Cardiac fibroblast (primary cell): ENCODE results near the gene POLA1.

Experiments
- DNase-seq, 2 donors: peaks; one replicate each; pipeline versions ENCODE4 v3.0.0 to v3.0.0-alpha.2; 2010; ENCODE audit warnings: low read depth in 2 of 2
- H3K4me3 ChIP-seq, 2 donors: replicated peaks in 1 of 2; 1 replicate in 1 of 2; 2 replicates in 1 of 2; pipeline ENCODE4 v1.5.1; 2011; ENCODE audit warnings: low read depth in 2 of 2, low read length in 2 of 2, mild to moderate bottlenecking in 2 of 2, moderate library complexity in 1 of 2
- TF ChIP-seq, protein P1 (sequence below): IDR thresholded peaks from one replicate; pipeline ENCODE4 v1.5.1; 2011; ENCODE audit warnings: low read depth, mild to moderate bottlenecking, low read length, inconsistent platforms

Gene POLA1

DNA sequence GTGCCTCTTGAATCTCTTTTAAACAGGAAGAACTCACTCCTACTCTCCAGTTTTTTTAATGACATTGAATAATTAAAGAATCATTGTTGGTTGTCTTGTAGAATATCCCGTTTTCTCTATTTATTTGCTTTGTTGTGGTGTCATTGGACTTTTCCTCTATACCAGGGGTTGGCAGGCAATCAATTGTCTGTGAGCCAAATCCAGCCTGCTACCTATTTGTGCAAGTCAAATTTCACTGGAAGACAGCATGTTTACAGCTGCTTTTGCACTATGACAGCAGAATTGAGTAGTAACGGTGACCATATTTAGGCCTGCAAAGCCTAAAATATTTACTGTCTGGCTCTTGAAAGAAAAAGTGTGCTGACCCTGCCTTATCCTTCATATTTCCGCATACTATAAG lies 34.8 kb downstream of the POLA1 start:
- no peak for DNase-seq
- no peak overlapping the region for H3K4me3 ChIP-seq

DNA sequence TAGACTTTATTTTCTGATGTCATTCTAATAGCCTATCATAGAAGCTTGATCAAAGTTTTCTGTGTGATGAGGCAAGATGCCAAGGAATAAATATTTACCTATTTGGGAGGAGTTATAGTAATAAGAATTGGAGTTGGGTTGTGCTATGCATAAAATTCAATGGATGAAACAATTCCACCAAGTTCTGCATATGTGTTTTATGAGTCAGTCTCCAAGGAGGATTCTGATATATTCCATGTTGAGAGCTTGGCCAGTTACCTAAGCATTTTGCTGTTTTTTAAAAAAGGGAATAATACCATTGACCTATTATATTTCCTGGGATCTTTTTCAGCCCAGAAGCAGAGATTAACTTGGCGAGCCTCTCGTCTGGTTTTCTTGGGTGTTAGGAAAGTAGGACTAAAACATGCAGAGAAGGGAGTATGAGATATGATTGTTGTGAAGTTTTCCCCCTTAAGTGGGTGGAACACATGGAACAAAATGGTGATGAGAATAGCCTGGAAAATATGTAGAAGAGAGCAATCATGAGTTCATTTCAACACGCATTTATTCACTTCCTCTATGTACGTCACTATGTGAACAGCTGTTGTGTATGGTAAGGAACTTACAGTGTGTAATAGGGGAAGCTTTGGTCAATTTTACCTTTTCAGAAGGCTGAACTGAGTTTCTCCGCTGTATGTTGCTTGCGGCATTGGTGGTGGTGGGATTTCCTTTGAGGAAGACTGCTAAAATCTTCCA lies 39.2 kb downstream of the POLA1 start:
- H3K4me3 ChIP-seq: no peak overlapping the region
- DNase-seq: no peak
- TF ChIP-seq, protein P1, sequence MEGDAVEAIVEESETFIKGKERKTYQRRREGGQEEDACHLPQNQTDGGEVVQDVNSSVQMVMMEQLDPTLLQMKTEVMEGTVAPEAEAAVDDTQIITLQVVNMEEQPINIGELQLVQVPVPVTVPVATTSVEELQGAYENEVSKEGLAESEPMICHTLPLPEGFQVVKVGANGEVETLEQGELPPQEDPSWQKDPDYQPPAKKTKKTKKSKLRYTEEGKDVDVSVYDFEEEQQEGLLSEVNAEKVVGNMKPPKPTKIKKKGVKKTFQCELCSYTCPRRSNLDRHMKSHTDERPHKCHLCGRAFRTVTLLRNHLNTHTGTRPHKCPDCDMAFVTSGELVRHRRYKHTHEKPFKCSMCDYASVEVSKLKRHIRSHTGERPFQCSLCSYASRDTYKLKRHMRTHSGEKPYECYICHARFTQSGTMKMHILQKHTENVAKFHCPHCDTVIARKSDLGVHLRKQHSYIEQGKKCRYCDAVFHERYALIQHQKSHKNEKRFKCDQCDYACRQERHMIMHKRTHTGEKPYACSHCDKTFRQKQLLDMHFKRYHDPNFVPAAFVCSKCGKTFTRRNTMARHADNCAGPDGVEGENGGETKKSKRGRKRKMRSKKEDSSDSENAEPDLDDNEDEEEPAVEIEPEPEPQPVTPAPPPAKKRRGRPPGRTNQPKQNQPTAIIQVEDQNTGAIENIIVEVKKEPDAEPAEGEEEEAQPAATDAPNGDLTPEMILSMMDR: no peak

More for the DNA sequence above, 34.8 kb downstream of the POLA1 start:
- TF ChIP-seq, protein P1: no peak

DNA sequence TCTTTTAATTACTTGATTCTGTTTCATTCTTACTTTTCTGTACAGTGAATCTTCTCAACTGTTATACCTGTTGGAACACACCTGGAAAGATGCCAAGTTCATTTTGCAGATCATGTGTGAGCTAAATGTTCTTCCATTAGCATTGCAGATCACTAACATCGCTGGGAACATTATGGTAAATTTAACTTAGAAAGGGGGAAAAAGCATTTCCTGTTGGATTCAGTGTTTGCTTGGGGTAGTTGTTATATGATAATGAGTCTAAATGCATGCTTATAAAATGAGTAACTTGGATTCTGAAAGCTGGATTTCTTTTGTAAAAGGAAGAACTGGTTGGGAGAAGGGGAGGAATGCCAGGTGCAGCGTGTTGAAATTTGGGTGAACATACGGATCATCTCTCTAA lies 47.6 kb downstream of the POLA1 start:
- TF ChIP-seq, protein P1: no peak

DNA sequence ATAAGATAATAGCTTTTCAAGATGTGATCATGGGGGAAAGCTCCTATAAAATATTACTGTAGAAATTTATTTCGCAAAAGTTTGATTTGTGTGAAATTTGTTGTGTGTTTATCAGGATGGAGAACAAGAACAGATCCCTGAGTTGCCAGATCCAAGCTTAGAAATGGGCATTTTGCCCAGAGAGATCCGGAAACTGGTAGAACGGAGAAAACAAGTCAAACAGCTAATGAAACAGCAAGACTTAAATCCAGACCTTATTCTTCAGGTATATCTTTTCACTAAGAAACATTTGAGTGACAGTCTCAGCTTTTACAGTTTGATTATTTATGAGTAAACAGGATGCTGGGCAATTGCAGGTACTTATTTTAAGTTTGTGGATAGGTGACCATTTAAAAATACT lies 54.5 kb downstream of the POLA1 start:
- TF ChIP-seq, protein P1: no peak
- H3K4me3 ChIP-seq: no peak overlapping the region
- DNase-seq: no peak

More for the DNA sequence above, 47.6 kb downstream of the POLA1 start:
- DNase-seq: no peak
- H3K4me3 ChIP-seq: no peak overlapping the region

DNA sequence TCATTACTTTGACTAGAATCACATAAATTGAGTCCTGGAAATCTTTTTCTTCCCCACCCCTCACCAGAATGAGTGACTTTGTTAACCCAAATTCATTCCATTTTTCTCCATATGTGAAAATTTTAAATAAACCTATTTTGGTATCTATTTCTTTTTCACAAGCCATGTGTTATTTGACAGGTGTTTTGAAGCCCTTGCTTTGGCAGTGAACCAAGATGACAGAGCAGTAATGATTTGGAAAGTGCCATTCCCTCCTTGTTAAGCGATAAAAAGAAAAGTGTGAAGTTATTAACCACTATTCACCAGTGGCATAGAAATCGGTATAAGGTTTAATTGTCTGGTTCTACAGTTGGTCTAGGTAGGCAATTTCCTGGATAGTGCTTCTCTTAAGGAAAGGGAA lies 66.1 kb downstream of the POLA1 start:
- no peak overlapping the region for H3K4me3 ChIP-seq
- no peak for DNase-seq
- TF ChIP-seq, protein P1: no peak

DNA sequence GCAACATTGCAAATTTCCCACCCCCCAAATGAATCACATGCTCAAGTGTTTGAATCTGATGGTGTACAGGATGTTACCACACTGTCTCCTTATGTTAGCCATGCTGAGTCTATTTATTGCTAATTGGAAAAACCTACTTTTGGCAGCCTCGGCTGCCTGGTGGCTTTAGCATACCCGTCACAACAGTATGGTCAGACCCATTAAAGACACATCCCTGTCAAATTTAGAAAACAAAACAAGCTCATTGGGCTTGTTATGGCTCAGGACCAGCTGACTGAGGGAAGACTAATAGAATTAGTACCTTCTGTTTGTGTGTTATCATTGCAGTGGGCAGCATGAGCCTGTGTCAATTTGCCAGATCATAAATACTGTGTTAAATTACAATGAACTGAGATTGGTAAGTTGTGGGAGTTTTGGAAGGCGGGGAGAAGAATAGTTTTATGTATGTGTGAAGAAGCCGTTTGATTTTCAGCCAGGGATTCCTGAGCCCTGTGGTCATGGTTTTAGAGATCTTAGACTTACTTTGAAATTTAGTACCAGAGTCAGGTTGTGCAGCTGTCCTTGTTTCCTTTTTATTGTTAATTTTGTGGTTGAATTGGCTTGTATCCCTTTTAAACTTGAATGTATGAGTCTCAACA lies 66.8 kb downstream of the POLA1 start:
- peak; percentile 26 to 45 for DNase-seq
- no peak overlapping the region for H3K4me3 ChIP-seq
- TF ChIP-seq, protein P1: no peak
